SK-N-SH (cell line): ENCODE data around the gene GLRA3.

ENCODE experiments used
- CTCF ChIP-seq: fragments of 200-600 bp; sonication (generic); IDR thresholded peaks from 2 replicates; pipeline ENCODE4 v1.6.1; 2017; ENCODE audit warnings: antibody characterized with exemption, mild to moderate bottlenecking, moderate library complexity
- EP300 ChIP-seq, 2 experiments: IDR thresholded peaks; 2 replicates each; pipeline versions ENCODE4 v1.4.0 to v1.6.1; 2012; ENCODE audit warnings: borderline replicate concordance in 1 of 2, low read depth in 1 of 2, low read length in 1 of 2
- GABPA ChIP-seq: IDR thresholded peaks from 2 replicates; pipeline ENCODE4 v1.4.0; 2012; ENCODE audit warnings: low read depth, mild to moderate bottlenecking
- MXI1 ChIP-seq: IDR thresholded peaks from 2 replicates; pipeline ENCODE4 v1.6.1; 2012; ENCODE audit warnings: mild to moderate bottlenecking, low read depth, low read length, improper control_type of control experiment
- POLR2AphosphoS5 ChIP-seq: IDR thresholded peaks from 2 replicates; pipeline ENCODE4 v1.6.1; 2012; ENCODE audit warnings: low read depth, low read length
- TAF1 ChIP-seq: IDR thresholded peaks from 2 replicates; pipeline ENCODE4 v1.6.1; 2012; ENCODE audit warnings: low read depth, mild to moderate bottlenecking, low read length, moderate library complexity, borderline replicate concordance
- TCF12 ChIP-seq: IDR thresholded peaks from 2 replicates; pipeline ENCODE4 v1.4.0; 2012
- TF ChIP-seq, protein P1 (sequence below): IDR thresholded peaks from 2 replicates; pipeline ENCODE4 v1.4.0; 2012; ENCODE audit warnings: low read depth
- TF ChIP-seq, protein P2 (sequence below): fragments of 150-350 bp; IDR thresholded peaks from 2 replicates; pipeline ENCODE4 v1.6.1; 2017; ENCODE audit warnings: antibody characterized with exemption, low read length, low read depth, borderline replicate concordance

DNA sequence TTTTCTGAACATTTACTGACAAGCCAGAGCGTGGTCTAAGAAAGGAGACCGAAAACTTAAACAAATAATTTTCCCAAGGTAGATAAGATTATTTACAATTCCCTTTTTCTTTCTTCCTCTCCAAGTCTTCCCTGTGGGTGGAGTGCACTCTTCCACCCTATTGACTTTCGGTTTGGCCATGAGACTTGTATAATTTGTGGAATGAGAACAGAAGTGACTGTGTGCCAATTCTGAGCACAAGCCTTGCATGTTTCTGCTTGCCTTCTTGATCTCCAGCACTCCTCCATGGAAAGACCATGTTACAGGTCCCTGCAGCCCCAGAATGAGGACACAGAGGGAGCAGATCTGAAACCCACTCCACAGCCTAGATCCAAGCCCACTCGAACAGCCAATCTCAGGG lies 156.8 kb downstream of the GLRA3 start:
- TF ChIP-seq, protein P1, sequence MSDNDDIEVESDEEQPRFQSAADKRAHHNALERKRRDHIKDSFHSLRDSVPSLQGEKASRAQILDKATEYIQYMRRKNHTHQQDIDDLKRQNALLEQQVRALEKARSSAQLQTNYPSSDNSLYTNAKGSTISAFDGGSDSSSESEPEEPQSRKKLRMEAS: no peak
- TF ChIP-seq TCF12 (no peak), GABPA (no peak), MXI1 (no peak), EP300 (IDR thresholded peaks at IDR 0.05; ENCODE audit: borderline replicate concordance in 1 of 2, low read depth in 1 of 2, low read length in 1 of 2) (no peak), CTCF (no peak), TAF1 (no peak), POLR2AphosphoS5 (no peak)
- TF ChIP-seq, protein P2, sequence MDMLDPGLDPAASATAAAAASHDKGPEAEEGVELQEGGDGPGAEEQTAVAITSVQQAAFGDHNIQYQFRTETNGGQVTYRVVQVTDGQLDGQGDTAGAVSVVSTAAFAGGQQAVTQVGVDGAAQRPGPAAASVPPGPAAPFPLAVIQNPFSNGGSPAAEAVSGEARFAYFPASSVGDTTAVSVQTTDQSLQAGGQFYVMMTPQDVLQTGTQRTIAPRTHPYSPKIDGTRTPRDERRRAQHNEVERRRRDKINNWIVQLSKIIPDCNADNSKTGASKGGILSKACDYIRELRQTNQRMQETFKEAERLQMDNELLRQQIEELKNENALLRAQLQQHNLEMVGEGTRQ: no peak
